ENCODE results near the gene SRRD.
"Not testable (repeated sequence)": the region's sequence is repeated elsewhere in the genome, so short reads cannot be mapped to it uniquely, and the experiment has no call there.

The SRRD gene
- 8.4 to 36.8 (median 26.7) reads per million in 18 experiments for total RNA-seq

GRCh38 chr22:26483439-26484359 lies at the start of gene SRRD, which contains the start of gene HPS4:
Gene SRRD (plus strand): TSS chr22:26483877. CDS start chr22:26483891, 14 bp downstream.
Gene HPS4 (minus strand): TSS chr22:26483783. CDS start chr22:26481762, 2,021 bp downstream.
- DNase-seq, result peak; percentile 89 to 92

GRCh38 chr22:26435327-26436093 lies 48.2 kb upstream of the SRRD start:
- peak; percentile 48 to 69 for DNase-seq

- no peak for DNase-seq
These were observed 46.7 kb upstream of the SRRD start for GRCh38 chr22:26436903-26437515.

- no peak for DNase-seq
These were observed 45.8 kb upstream of the SRRD start for GRCh38 chr22:26437694-26438392.

GRCh38 chr22:26438776-26439175 lies 44.9 kb upstream of the SRRD start:
- not testable (repeated sequence) for DNase-seq

DNA sequence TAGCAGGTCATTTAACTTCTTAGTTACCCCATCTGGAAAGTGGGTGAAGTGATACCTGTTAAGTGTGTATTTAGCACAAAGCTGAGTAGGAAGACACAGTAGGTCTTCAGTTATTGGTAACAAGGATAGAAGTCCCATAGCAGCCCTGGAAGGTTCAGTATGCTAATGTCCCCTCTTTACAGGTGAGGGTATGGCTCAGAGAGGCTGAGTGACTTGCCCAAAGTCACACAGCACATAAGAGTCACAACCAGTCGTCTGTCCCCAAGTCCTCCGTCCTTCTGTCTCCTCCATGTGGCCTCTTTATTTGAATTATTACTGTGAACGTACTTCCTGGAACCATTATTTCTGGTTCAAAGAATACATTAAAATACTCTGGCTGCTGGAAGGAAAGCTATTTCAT lies 44.1 kb upstream of the SRRD start:
- no peak for DNase-seq

- no peak for DNase-seq
These were observed 41.5 kb upstream of the SRRD start for GRCh38 chr22:26442086-26442756.

- no peak for DNase-seq
These were observed 39.6 kb upstream of the SRRD start for GRCh38 chr22:26443901-26444690.

- DNase-seq, result no peak
These were observed 38.9 kb upstream of the SRRD start for GRCh38 chr22:26444777-26445176.

DNA sequence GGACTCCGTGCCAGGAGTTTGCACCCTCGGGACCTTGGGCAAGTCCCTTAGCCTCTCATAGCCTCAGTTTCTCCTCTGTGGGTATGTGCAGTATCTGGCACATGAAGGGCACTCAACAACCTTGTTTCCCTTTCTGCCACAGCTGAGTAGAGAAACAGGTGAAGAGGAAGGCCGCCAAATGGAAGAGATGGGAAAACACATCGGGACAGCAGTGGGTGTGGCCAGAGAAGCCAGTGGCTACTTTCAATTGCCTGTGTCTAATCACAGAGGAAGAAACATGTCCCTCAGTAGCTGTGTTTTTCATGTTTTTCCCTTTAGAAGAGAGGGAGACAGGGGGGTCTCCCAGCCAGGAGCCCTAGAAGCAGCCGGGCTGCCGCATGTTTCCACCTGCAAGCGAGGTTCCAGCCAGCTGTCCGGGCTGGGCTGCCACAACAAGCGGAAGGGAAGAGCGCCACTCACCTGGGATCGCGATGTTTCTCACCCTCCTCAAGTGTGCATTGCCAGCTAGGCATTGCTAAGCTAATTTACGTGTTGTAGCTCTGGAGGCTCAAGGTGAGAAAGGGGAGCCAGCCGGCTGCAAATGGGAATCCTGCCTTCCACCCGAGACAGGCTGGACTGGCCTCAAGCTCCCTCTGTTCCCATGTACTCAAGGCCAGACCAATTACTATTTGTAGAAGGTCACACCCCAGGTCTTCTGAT lies 38.0 kb upstream of the SRRD start:
- no peak for DNase-seq

GRCh38 chr22:26446808-26447515 lies 36.7 kb upstream of the SRRD start:
- DNase-seq, result no peak

- DNase-seq, result no peak
These were observed 35.9 kb upstream of the SRRD start for GRCh38 chr22:26447584-26448329.

- no peak for DNase-seq
These were observed 35.3 kb upstream of the SRRD start for GRCh38 chr22:26448334-26448733.

DNA sequence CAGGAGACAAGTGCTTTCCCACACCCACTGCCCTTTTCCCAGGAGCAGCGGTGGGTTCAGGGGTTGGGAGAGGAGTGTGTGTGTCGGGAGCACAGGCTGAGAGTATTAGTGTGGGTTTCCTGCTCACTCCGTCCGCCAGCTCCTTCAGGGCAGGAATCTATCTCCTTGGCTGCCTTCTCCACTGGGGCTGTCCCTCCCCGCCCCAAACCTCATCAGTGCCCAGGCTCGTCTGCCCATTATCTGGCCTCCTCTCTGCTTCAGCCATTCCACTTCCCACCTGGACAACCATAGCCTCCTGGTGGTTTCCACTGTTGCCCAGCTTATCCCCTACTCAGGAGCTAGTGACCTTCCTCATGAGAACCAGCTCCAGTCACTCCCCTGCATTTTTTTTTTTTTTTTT lies 34.7 kb upstream of the SRRD start:
- DNase-seq, result no peak

- peak in 1 of 2 donors; percentile 14 for DNase-seq
These were observed 33.1 kb upstream of the SRRD start for GRCh38 chr22:26450453-26451185.

- no peak for DNase-seq
These were observed 31.3 kb upstream of the SRRD start for GRCh38 chr22:26452236-26453016.

GRCh38 chr22:26453216-26453615 lies 30.5 kb upstream of the SRRD start:
- no peak for DNase-seq
